Activated CD8-positive, alpha-beta memory T cell treated with anti-CD3 and anti-CD28 coated beads, Interleukin-2, amount 50 U/mL, for 4 hours (primary cell): ENCODE data around the gene GUF1.

ENCODE experiments used
- DNase-seq: peaks from one replicate; pipeline ENCODE4 v3.0.0-alpha.2; 2020

The GUF1 gene, protein sequence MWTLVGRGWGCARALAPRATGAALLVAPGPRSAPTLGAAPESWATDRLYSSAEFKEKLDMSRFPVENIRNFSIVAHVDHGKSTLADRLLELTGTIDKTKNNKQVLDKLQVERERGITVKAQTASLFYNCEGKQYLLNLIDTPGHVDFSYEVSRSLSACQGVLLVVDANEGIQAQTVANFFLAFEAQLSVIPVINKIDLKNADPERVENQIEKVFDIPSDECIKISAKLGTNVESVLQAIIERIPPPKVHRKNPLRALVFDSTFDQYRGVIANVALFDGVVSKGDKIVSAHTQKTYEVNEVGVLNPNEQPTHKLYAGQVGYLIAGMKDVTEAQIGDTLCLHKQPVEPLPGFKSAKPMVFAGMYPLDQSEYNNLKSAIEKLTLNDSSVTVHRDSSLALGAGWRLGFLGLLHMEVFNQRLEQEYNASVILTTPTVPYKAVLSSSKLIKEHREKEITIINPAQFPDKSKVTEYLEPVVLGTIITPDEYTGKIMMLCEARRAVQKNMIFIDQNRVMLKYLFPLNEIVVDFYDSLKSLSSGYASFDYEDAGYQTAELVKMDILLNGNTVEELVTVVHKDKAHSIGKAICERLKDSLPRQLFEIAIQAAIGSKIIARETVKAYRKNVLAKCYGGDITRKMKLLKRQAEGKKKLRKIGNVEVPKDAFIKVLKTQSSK

DNA sequence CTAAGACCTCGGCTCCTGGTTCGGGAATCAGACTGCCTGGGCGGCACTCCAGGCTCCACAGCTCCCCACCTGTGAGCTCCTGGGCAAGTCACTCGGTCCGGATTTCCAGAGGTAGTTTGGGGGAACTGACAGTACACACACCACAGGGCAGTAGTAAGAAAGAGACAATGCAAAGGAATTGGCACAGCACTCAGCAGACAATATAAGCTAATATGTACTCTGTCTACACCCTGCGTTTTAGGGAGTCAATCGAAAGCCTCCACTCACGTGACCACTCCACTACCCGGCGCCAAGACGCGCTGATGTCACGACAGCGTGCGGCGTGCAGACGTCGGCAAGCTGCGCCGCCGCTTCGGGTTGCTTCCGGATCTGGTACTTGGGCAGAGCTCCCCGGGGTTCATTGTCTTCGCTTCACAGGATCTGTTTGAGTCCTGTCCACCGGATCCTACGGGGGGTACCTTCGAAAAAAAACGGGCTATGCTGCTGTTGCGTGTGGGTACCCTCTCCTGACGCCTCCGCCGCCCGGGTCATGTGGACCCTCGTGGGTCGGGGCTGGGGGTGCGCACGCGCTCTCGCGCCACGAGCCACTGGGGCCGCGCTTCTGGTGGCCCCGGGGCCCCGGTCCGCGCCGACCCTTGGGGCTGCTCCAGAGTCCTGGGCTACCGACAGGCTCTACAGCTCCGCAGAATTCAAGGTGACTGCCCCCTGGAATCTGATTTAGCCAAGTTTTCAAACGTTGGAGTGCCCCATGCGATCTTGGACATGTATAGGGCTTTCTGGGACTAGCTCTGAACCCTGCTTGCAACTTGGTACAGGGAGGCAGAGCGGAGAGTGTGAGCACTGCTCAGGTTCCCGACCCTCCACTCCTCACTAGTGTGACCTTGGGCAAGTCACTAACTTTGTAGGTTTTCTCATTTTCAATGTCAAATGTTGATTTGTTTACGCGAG, at the start of gene GUF1:
Gene GUF1, plus strand, starts transcription at position 327 of the 948 bp plus-strand sequence. Its CDS starts 203 bp downstream, at position 530.
- peak; percentile 90 for DNase-seq

DNA sequence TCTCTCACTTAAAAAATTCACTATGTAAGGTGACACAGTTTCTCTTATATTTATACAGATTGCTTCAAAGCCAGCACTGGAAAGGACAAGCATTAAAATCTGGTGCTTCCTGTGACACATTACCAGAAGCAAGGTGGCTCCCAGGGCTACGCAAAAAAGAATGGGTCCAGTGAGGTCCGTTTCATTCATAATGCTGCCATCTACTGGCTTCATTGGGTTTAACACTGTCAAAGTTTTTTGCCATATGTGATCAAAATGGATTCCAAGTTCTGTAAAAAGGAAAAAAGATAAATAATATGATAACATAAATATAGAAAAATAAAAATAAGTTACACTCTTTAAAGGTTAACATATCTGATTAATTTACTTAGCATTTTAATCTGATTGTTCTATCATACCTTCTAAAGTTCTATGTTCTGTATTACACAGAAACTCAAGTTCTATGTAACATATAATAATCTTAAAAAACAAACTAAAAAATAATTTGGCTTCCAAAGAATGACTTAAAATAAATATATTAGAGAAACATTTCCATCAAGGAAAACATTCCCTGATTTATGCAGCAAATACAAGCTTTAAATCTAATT, 48.8 kb upstream of the GUF1 start:
- DNase-seq = no peak

DNA sequence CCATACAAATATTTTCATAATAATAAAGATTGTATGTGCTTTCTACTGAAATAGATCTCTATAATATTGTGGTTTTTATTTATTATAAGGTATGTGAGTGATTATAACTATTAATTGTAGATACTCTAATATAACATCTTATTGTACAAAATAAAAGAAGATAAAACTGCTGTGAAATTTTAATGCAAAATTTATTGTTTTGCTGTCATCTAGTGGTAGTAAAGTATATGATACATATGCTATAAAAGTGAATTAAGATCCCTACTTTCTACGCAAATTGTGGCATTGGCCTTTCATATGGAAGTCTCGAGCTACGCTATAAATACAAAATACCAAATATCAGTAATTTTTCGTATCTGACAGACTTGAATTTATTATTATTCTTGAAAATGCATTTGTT, 46.1 kb upstream of the GUF1 start:
- DNase-seq = no peak

DNA sequence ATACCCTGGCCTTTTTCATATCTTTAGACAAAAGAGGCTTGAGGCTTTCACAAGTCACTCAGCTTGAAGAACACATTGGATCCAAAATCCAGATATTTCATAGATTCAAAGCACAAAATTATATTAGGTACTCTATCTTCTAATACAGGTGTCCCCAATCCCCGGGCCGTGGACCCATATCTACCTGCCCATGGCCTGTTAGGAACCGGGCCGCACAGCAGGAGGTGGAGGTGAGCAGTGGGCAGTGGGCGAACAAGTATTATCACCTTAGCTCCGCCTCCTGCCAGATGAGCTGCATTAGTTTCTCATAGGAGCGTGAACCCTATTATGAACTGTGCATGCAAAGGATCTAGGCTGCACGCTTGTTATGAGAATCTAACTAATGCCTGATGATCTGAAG, 45.5 kb upstream of the GUF1 start:
- DNase-seq = no peak

DNA sequence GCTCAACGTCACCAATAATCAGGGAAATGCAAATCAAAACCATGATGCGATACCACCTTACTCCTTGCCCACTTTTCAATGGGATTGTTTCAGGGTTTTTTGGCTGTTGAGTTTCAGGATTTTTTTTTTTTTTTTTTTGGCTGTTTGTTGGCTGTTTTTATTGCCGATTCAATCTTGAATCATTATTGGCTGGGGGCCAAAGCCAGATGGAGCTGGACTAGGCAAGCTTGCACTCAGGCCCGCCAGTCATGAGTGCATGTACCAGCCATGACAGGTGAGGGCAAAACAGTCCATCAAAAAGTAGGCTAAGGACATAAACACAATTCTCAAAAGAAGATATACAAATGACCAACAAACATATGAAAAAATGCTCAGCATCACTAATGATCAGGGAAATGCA, 40.1 kb upstream of the GUF1 start:
- no peak for DNase-seq

DNA sequence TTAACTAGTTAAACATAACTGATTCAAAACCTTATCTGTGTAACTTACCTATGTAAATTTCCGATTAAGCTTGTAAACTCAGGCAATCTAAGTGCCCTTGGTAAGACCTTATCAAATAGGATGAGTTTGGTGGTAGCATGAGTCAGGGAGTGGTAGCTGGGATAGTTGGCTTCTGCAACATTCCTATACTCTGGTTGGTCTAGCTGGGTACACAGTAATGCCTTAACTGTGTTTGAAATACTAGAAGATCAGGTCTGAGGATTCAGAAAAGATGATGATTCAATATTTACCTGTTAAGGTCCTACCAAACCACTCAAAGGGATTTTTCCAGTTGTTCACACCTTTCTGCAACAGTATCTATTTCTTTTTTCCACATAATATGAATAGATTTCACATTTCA, 32.1 kb upstream of the GUF1 start:
- DNase-seq = no peak

DNA sequence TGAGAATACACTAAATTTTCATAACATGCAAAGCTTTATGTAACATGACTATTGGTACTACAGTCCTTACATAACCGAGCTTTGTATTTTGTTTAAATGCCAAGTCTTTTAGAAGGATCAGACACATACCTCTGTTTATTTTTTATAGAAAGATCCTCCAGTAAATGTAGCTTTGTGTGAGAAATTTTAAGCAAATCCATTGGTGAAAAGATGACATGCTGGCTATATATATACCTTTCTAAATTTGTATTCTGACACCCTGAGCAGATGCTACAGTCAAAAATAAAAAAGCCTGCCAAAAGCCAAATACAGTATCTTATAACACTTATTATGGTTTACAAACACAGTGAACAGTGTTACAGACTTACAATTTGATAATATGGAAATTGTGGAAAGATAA, 26.8 kb upstream of the GUF1 start, which contains the start of gene YIPF7:
Gene YIPF7, minus strand, starts transcription at position 201 of the 400 bp plus-strand sequence. CDS start 1,525 bp downstream, outside the sequence.
- no peak for DNase-seq

DNA sequence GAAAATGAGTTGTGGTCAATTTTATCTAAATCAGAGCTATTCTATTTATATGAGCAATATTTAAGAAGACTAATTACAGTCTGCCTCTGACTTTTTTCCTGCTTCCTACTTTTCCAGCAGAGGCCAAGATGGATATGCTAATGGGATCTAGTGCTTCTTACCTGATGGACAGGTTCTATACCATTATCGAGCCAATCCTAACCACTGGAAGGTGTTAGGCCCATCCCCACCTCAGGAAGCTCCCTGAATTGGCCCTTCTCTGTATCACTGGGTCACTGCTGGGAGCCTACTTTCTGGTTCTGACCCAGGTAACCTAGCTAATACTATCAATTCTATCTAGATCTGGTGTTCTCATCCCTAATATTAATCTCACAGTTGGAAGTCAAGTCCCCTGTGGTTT, 26.2 kb upstream of the GUF1 start:
- no peak for DNase-seq

DNA sequence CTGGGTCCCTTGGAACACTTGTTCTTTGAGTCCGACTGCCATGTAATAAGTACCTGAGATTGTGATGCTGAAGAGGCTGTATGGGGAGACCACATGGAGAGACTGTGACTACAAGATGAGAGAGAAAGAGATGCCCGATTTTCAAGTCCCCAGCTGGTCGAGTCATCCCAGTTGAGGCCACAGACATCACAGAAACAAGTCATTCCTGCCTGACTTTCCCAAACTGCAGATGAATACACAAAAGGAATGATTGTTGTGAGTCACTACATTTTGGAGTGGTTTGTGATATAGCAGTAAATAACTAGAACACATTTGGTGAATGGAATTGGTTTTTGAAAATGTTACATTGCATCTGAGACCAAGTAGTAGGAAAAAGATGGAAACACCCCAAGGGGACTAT, 17.8 kb upstream of the GUF1 start:
- no peak for DNase-seq

DNA sequence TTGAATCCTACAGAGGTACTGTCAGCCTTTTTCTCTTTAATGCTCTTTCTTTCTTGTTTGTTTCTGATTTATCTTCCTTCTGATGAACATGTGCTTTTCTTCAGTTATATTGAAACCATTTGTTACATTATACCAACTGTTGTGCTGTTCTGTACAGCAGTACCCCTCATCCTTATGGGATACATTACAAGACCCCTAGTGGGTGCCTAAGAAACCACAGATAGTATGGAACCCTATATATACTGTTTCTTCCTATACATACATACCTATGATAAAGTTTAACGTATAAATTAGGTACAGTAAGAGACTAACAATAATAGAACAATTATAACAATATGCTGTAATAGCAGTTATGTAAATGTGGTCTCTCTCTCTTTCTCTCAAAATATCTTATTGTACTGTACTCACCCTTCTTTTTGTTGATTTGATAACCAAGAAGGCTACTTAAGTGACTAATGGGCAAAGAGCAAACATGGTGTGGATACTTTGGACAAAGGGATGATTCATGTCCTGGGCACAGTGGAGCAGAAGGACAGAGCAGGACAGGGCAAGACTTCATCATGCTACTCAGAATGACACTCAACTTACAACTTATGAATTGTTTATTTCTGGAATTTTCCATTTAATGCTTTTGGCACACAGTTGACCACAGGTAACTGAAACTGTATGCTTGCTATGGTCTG, 16.1 kb upstream of the GUF1 start:
- no peak for DNase-seq

DNA sequence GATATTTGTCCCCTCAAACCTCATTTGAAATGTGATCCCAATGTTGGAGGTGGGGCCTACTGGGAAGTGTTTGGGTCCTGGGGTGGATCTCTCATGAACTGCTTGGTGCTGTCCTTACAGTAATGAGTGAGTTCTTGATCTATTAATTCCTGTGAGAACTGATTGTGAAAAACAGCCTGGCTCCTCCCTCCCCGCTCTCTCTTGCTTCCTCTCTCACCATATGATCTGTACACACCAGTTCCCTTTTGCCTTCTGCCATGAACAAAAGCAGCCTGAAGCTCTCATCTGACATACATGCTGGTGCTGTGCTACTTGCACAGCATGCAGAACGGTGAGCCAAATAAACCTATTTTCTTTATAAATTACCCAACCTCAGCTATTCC, 15.6 kb upstream of the GUF1 start:
- DNase-seq = no peak

DNA sequence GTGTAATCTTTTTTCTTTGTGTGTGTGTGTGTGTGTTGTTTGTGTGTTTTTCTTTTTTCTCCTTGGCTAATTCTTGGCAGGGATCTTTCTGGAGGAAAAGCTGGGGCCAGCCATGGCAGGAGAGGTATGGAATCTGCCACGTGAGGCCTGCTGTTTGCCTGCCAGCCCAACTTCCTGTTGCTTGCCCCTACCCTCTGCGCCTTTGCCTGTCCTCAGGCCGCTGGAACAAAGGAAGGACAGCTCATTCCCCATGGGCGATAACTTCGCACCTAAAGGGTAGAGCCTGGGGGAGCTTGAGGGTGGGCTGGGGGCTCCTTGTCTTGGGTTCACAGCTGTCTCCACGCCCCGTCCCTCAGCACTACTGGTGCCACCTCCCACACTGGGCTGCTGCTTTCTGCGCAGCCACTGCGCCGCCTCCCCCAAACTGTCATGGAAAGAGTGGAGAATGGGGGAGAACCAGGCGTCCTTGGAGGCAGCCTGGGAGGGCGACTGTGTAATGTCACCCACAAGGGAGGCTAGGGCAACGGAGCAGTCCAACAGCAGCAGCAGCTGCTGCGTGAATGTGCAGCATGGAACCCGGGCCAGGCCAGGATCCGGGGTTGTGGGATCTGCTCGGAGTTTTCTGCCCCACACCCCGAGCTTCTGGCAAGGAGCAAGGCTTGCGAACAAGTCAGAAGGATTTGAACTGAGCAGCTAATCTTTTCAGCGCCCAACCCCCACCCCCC, 14.5 kb upstream of the GUF1 start:
- DNase-seq = no peak

DNA sequence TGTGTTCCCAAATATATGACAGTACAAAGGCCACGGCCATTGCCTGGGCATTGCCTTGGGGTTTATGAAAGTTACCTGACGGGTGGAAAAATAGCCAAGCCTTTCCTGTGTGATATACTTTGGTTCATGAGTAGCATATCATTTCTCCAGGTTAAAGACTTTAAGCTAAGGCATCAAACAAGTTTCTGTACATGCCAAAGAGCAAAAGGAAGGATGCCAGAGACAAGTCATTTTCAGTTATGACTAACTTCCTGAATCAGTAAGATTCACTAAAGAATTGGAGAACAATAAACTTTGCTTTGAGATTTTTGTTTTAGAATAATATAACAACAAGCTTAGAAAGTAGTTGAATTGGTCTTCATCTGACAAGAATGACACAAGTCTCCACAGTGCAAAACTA, 9.7 kb upstream of the GUF1 start:
- no peak for DNase-seq

DNA sequence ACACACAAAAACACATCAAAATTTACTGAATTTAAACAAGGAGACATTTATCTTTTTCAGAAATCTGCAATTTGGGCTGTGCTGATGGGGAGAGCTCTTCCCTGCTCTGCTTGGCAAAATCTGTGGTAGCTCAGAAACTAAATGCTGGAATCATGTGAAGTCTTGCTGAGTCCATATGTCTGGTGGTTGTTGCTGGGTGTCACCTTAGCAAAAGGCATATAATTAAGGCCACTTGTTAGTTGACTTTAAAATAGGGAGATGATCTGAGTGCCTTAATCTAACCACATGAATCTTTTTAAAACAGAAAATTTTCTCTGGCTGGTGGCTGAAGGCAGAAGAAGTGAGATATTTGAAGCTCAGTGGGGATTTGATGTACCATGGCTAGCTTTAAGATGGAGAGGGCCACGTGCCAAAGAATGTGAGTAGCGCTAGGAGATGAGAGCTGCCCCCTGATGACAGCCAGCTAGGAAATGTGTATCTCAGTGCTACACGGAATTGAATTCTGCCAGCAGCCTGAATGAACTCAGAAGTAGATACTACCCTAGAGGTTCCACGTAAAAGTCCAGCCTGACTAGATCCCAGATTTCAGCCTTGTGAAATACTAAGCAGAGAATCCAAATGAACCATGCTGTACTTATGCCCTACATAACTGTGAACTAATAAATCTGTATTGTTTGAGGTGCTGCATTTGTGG, 7.6 kb upstream of the GUF1 start:
- no peak for DNase-seq

DNA sequence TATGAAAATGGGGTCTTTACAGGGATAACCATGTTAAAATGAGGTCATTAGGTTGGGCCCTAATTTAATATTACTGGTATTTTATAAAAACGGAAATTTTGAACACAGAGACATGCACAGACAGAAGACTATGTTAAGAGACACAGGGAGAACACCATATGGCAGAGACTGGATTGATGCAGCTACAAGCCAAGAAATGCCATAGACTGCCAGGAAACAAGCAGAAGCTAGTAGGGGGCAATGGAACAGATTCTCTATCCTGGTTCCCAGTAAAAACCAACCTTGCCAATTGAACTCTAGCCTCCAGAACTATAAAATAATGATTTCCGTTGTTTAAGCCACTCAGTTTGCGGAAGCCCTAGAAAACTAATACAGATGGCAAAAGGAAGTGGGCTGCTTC, 6.6 kb upstream of the GUF1 start:
- no peak for DNase-seq

DNA sequence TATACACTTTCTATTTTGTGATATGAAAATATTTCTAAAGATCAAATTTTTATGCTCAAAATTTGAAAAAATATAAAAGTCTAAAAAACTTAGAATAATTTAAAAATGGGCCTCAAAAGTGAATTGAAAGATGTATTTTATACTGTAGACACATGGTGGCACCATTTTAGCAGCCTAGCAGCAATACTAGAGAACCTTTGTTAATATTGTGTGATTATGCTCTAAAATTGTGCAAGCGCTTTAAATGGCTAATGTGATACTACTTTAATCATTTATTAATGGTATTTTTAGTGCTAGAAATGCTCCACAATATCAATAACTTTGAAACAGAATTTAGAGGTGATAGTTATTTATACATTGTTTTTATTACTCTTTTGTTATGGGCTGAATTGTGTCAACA, 3.7 kb upstream of the GUF1 start:
- DNase-seq = no peak

DNA sequence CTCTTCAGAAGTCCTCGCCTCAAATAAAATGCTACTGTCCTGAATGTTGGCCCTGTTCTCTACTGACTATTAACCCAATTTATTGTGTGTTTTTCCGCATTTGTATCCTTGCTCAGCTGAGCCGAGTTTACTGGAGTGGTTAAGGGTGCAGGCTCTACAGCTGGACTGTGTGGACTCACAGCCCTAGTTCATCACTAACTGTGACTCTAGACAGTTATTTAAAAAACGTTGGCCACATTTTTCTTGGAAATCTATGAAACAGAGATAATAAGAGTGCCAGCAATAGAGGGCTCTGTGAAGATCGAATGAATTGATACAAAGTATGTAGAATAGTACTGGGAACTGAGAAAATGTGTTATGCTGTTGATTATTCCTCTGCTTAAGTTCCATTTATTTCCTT, 2.9 kb upstream of the GUF1 start:
- DNase-seq = no peak

DNA sequence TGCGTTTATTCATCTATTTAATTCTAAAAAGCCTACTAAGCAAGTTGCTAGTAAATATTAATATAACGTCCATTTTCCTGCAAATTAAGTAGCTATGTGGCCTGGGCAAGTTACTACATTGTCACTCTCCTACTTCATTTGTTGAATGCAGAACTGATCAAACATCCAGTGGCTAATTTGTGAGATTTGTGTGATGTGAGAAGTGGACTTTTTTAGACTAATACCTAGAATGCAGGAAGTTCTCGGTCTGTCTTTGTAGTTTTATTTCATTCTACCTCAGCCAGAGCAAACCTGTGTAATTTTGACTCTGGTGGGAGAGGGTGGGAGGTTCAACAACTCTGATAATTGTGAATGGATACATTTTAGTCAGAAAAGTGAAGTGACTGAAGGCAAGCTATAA, 840 bp downstream of the GUF1 start:
- DNase-seq = no peak

DNA sequence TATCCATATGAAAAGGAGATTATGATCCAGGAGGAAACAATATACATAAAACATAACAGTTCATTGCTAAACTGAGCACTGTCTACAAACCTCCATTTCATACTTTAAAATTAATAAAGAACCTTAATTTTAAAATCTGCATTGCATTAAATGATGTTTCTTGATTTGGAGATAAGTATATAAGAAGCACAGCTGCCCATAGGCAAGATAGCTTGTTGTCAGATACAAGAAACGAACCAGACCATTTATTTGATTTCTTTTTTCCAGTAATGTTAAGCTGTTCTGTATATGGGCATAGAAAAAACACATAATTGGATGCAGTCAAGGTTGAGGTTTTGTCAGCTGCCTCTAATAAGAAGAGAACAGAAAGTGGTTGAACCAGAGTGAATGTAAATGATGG, 6.4 kb downstream of the GUF1 start:
- DNase-seq = no peak

DNA sequence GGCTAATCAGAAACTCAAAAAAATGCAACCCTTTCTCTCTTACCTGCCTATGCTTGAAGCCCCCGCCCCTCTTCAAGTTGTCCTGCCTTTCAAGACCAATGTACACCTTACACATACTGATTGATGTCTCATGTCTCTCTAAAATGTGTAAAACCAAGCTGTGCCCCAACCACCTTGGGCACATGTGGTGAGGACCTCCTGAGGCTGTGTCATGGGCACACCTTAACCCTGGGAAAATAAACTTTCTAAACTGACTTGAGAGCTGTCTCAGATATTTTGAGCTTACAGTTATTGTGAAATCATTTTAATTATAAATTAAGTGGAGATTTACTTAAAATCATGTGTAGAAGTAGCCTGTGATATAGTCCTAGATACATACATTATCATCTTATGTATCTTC, 22.2 kb downstream of the GUF1 start:
- no peak for DNase-seq

DNA sequence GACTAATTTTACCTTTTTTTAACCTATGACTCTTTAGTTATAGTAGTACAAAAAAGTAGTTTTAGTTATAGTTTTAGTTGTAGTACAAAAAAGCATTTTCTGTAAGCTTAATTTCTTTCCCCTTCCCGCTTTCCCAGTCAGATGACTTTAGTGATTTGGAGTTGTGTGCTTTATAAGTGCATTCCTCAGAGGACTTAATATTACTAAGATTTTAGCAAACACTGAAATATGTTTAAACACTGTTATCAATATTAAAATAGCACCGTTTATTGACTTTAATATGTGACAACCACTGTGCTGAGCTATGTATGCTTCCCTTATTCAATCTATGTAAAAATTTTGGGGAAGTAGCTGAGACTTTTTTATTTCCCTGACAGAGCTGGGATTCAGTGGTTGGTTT, 22.8 kb downstream of the GUF1 start:
- DNase-seq = no peak
